ENCODE measurements around the gene MAIP1. TPM values are rescaled to one million over a fixed set of nuclear protein-coding genes. Genes with fewer than 3 reads are reported as not detected.

The MAIP1 gene
- total RNA-seq, 2 experiments from 2014 or later, result 39.1 to 41.5 TPM

DNA sequence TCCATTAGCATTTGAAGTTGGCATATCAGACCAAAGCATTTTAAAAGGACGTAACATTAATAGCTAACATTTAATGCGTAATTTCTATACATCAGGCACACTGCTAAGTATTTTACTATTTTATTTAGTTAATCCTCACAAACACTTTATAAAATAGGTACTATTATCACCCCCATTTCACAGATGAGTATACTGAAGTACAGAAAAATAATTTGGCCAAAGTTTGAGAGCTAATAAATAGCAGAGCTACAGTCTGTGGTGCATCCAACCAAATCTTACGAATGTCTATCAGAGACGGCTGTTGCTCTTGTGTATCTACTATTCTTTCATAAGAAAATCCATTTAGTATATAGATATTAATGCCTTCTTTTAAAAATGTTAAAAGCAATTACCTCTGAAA, 12.0 kb upstream of the MAIP1 start:
- CTCF ChIA-PET, result no interaction called here
- POLR2A ChIA-PET, result no interaction called here

DNA sequence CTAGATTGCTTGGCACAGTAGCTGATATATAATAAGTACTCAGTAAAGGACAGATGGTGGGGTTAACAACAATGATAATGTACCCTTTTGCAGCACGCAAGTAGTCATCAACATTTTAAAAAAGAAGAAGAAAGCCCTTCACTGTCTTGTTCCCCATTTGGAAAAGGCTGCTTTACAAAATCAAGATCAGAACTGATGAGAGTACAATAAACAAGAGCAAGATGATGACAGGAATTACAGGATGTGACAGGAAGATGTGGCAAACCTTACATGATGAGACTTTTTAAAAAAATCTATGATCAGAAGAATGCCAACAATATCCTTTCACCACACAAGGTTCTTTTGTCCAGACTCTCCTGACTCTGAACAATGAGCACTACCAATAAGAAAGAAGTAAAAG, 9.2 kb upstream of the MAIP1 start:
- CTCF ChIA-PET, result no interaction called here
- POLR2A ChIA-PET, result no interaction called here

GRCh38 chr2:199946836-199947235, 8.5 kb upstream of the MAIP1 start:
- ChIA-PET CTCF (no interaction called here), POLR2A (no interaction called here)

DNA sequence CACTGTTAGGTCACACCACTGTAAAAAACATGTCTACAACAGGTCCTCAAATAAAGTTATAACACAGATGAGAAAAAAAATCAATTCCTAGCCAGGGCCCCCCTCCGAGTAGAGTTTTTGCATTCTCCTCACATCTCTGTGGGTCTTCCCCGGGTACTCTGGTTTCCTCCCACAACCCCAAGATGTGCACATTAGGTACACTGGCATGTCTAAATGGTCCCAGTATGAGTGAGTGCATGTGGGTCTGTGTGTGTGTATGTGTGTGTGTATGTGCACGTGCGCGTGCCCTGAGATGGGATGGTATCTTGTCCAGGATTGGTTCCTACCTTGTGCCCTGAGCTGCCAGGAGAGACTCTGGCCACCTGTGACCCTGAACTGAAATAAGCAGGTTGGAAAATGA, 5.0 kb upstream of the MAIP1 start:
- CTCF ChIA-PET, result interaction anchor here (0.6 kb wide), 1 partner anchor 369 kb away, joined by 4 read pairs; no protein-coding TSS in a partner anchor
- POLR2A ChIA-PET, result no interaction called here

- CTCF ChIA-PET, result no interaction called here
- POLR2A ChIA-PET, result no interaction called here
These were observed 4.4 kb upstream of the MAIP1 start for GRCh38 chr2:199951023-199951422.

DNA sequence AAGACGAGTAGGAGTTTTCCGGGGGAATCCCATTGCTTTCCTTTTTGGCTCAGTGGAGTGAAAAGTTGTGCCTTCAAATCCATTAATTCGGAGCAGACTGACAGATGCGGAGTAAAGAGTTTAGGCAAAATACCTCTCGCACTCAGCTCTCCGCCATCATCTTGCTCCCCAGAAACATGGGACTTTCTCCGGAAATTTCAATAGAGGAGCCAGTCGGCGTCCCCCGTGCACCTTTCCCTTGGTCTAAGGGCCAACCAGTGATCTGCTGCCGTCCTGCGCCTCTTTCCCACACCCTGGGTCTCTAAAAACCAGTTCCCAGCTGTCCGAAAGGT, 409 bp upstream of the MAIP1 start:
- CTCF ChIA-PET, result no interaction called here
- POLR2A ChIA-PET, result no interaction called here

- CTCF ChIA-PET, result no interaction called here
These were observed 639 bp downstream of the MAIP1 start for GRCh38 chr2:199956062-199956380.

DNA sequence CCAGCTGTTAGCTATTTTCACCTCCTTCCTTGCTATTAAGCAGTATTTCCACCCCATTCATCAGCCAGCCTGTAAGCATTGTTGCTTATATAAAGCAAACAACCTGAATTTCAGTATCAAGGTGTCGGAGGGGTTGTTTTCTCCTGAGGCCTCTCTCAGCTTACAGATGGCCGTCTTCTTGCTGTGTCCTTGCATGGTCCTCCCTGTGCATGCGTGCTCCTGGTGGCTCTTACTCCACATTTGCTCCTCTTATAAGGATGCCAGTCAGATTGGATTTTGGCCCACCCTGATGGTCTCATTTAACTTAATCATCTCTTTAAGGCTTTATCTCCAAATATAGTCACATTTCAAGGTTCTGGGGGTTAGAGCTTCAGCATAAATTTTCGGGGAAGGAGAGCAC, 2.6 kb downstream of the MAIP1 start:
- ChIA-PET POLR2A (no interaction called here), CTCF (no interaction called here)

More at GRCh38 chr2:199956062-199956380, 639 bp downstream of the MAIP1 start:
- POLR2A ChIA-PET, result no interaction called here

- ChIA-PET CTCF (no interaction called here), POLR2A (no interaction called here)
These were observed 6.8 kb downstream of the MAIP1 start for GRCh38 chr2:199962203-199962602.

DNA sequence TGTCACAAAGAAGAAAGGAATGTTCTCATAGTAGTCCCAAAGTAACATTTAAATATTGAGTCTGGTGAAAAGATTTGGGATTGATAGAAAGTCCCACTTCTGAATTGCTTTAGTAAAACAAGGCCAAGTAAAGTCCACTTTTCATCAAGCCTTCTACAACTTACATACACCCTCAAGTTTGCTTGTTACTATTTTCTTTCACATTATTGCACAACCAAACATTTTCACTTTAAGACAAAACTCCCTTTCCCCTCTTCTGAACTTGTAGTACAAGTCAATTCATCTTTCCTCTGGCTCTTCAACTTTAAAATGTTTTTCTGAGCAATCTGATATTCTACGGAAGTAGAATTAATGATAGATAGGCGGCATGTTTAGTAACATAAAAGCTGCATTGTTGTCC, 11.0 kb downstream of the MAIP1 start:
- ChIA-PET CTCF (interaction anchor here (0.6 kb wide), 1 partner anchor 860 kb away, joined by 6 read pairs; no protein-coding TSS in a partner anchor), POLR2A (no interaction called here)

GRCh38 chr2:199966976-199967375, 11.6 kb downstream of the MAIP1 start:
- CTCF ChIA-PET, result interaction anchor here (0.6 kb wide), 1 partner anchor 859 kb away, joined by 6 read pairs; no protein-coding TSS in a partner anchor
- POLR2A ChIA-PET, result no interaction called here

DNA sequence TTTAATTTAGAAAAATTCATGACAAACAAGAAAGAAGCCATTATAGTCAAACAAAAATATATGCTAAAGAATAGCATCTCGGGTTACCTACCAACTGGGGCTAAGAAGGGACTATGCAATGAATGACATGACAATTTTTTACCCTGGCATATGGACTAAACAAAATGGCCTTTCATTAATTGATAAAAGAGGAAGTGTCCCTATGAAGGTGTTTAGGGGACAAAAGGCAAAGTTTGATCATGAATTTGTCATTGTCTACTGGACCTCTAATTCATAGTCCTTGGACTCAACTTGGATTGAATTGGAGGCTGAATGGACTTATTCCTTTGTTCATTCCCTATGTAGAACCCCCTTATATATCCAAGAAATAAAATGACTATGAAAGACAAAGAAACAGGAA, 12.7 kb downstream of the MAIP1 start:
- ChIA-PET POLR2A (no interaction called here), CTCF (no interaction called here)

DNA sequence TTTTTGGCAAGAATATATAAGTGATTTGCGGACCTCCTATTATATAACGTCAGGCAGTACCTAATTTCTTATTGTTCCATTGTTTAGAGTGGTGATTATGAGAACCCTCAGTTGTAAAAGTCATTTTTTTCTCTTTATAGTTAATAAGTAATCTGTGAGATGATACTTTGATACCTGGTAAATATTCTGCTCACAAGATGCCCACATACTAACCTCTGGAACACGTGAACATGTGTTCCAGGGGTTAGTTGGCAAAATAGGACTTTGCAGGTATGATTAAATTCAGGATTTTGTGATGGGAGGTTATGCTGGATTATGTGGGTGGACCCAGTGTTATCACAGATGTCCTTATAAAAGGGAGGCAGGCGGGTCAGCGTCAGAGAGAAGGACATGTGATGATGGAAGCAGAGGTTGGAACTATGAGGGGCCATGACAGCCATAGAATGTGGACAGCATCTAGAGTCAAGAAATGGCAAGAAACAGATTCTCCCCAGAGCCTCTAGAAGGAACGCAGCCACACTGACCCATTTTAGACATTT, 16.8 kb downstream of the MAIP1 start:
- POLR2A ChIA-PET, result no interaction called here
- CTCF ChIA-PET, result no interaction called here

DNA sequence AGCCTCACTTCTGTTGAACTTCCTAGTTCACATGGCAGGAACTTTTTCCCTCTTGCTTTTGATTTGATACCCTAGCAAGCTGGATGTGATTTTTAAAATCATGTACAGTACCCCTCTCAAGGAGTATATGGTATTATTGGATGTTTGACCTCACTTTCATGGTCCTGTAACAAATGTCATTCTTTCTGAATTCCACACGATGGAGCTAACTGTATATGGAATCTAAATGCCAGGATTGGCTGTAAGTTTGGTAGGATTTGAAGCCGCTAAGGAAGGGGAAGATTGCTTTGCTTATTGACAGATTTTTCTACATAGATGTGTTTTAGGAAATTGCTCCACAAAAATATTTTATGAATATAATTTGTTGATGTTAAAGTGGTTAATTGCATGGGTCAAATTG, 18.3 kb downstream of the MAIP1 start:
- POLR2A ChIA-PET, result no interaction called here
- CTCF ChIA-PET, result interaction anchor here (1.1 to 1.6 kb wide), 3 partner anchors 14 to 510 kb away, joined by 3 read pairs; no protein-coding TSS in a partner anchor

DNA sequence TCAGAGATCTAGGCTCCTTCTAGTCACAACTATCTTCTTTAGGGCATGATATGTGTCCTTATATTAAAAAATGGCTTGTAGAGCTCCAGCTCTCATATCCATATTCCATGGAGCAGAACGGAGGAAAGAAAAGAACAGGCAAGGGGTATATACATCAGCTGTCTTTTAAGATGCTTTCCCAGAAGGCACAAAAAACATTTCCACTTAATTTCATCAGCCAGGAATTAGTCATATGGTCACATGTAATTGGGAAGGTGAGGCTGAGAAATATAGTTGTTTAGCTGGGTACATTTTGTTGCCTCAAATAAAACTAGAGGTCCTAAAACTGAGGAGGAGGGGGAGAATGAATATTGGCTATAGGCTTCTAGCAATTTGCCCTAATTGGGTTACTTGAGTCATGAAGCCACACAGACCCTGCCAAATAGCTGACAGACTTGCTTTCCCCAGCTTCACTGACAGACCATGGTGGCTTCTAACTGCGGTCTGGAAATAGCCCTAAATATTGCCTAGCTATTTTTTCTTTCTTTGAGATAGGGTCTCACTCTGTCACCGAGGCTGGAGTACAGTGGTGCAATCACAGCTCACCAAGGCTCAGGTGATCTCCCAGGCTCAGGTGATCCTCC, 20.0 kb downstream of the MAIP1 start:
- ChIA-PET POLR2A (interaction anchor here (0.6 to 1.2 kb wide), 2 partner anchors 373 to 480 kb away, joined by 3 to 5 read pairs; no protein-coding TSS in a partner anchor), CTCF (interaction anchor here (1.4 kb wide), 1 partner anchor 10 kb away, joined by 5 read pairs; no protein-coding TSS in a partner anchor)

- CTCF ChIA-PET, result no interaction called here
- POLR2A ChIA-PET, result interaction anchor here (0.6 kb wide), 1 partner anchor 477 kb away, joined by 3 read pairs; no protein-coding TSS in a partner anchor
These were observed 22.6 kb downstream of the MAIP1 start for GRCh38 chr2:199977984-199978415.

GRCh38 chr2:199979398-199979797, 24.0 kb downstream of the MAIP1 start:
- POLR2A ChIA-PET, result no interaction called here
- CTCF ChIA-PET, result interaction anchor here (1.0 to 1.4 kb wide), 4 partner anchors 39 to 504 kb away, joined by 3 to 6 read pairs (median 3); no protein-coding TSS in a partner anchor

- ChIA-PET CTCF (interaction anchor here (0.8 to 1.4 kb wide), 7 partner anchors 17 to 530 kb away, joined by 3 to 6 read pairs (median 3); partner anchors contain the start of gene KCTD18), POLR2A (no interaction called here)
These were observed 24.6 kb downstream of the MAIP1 start for GRCh38 chr2:199979832-199980628.

- POLR2A ChIA-PET, result interaction anchor here (0.6 kb wide), 1 partner anchor 21 kb away, joined by 3 read pairs; no protein-coding TSS in a partner anchor
- CTCF ChIA-PET, result interaction anchor here (1.0 kb wide), 1 partner anchor 472 kb away, joined by 3 read pairs; no protein-coding TSS in a partner anchor
These were observed 26.9 kb downstream of the MAIP1 start for GRCh38 chr2:199982126-199982843.

- ChIA-PET CTCF (no interaction called here), POLR2A (no interaction called here)
These were observed 28.2 kb downstream of the MAIP1 start for GRCh38 chr2:199983534-199983933.
